ENCODE measurements around the gene CTDNEP1. TPM values are rescaled to one million over a fixed set of nuclear protein-coding genes. Genes with fewer than 3 reads are reported as not detected.

CTDNEP1 gene
- total RNA-seq, 4 donors from 2014 or later = 71.8 to 86.4 (median 81.1) TPM

GRCh38 chr17:7214300-7215135, 37.0 kb downstream of the CTDNEP1 start:
- TF ChIP-seq CTCF (IDR thresholded peaks at IDR 0.05; ENCODE audit: low read depth) = no peak

- TF ChIP-seq CTCF (IDR thresholded peaks at IDR 0.05; ENCODE audit: low read depth) = no peak
These were observed 37.6 kb downstream of the CTDNEP1 start for GRCh38 chr17:7213895-7214299.

GRCh38 chr17:7211491-7212273, 39.9 kb downstream of the CTDNEP1 start:
- TF ChIP-seq CTCF (IDR thresholded peaks at IDR 0.05; ENCODE audit: low read depth) = no peak

GRCh38 chr17:7208754-7209460, 42.6 kb downstream of the CTDNEP1 start:
- no peak for TF ChIP-seq CTCF (IDR thresholded peaks at IDR 0.05; ENCODE audit: low read depth)

GRCh38 chr17:7208027-7208571, 43.4 kb downstream of the CTDNEP1 start:
- no peak for TF ChIP-seq CTCF (IDR thresholded peaks at IDR 0.05; ENCODE audit: low read depth)

GRCh38 chr17:7207120-7208001, 44.2 kb downstream of the CTDNEP1 start:
- TF ChIP-seq CTCF (IDR thresholded peaks at IDR 0.05; ENCODE audit: low read depth) = no peak
